ENCODE measurements around the gene PTPRN2.
"Not testable (repeated sequence)": the region's sequence is repeated elsewhere in the genome, so short reads cannot be mapped to it uniquely, and the experiment has no call there.

PTPRN2 gene

DNA sequence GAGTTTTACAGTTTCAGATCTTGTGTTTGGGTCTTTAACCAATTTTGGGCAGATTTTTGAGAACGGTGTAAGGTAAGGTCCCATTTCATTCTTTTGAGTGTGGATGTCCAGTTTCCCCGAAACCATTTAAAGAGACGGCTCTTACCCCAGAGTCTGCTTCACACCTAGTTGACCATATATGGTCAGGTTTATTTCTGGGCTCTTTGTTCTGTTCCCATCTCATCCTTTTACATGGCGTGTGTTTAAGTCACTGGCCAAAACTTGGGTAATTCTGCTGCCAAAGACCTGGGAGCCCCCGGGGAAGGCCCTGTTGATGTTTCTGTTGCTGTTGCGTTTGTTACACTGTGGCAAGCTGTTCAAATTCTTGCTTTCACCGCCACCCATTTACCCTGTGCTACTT lies 120.1 kb downstream of the PTPRN2 start:
- Histone ChIP-seq H3K9ac (ENCODE audit: low read length) (no peak overlapping the region), H3K27me3 (ENCODE audit: control insufficient read depth, insufficient read depth, low read length) (no peaks in the 10 kb centered on the region), H3K4me3 (ENCODE audit: low read length) (no peak overlapping the region), H3K4me1 (ENCODE audit: control insufficient read depth, insufficient read depth, low read length) (no peaks in the 10 kb centered on the region), H3K27ac (ENCODE audit: low read depth, low read length) (no peak overlapping the region), H3K36me3 (ENCODE audit: control insufficient read depth, insufficient read depth, low read length) (no peaks in the 10 kb centered on the region)

DNA sequence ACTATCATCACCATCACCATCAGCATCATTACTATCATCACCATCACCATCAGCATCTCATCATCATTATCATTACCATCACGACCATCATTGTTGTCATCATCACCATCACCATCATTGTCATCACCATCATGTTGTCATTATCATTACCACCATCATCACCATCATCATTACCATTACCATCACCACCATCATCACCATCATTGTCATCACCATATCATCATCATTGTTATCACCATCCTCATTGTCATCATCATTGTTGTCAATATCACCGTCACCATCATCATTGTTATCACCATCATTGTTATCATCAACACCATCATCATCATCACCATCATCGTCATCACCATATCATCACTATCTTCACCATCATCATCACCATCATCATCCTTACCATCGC lies 124.3 kb downstream of the PTPRN2 start:
- H3K4me1 ChIP-seq (ENCODE audit: control insufficient read depth, insufficient read depth, low read length) = no peaks in the 10 kb centered on the region
- no peak overlapping the region for H3K27ac ChIP-seq (ENCODE audit: low read depth, low read length)
- H3K36me3 ChIP-seq (ENCODE audit: control insufficient read depth, insufficient read depth, low read length) = no peaks in the 10 kb centered on the region
- H3K4me3 ChIP-seq (ENCODE audit: low read length) = no peak overlapping the region
- no peaks in the 10 kb centered on the region for H3K27me3 ChIP-seq (ENCODE audit: control insufficient read depth, insufficient read depth, low read length)
- H3K9ac ChIP-seq (ENCODE audit: low read length) = no peak overlapping the region

DNA sequence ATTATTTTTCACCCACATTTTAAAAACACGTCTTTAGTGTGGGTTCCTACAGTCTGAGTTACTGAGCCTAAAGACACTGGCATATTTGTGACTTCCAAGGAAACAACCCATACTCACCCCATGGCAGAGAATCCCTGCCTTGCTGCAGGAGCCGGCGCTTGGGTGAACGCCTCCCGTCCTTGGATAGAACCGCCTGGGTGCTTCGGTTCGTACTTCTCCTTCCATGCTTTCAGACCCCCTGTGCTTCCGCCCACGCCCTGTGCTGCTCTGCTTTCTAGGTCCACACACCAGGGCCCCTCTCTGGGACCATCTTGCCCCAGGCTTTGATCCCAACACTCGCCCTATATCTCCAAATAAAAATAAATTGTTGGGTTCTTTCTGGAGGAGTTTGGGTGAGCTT lies 125.8 kb downstream of the PTPRN2 start:
- no peaks in the 10 kb centered on the region for H3K36me3 ChIP-seq (ENCODE audit: control insufficient read depth, insufficient read depth, low read length)
- no peak overlapping the region for H3K9ac ChIP-seq (ENCODE audit: low read length)
- no peak overlapping the region for H3K4me3 ChIP-seq (ENCODE audit: low read length)
- H3K4me1 ChIP-seq (ENCODE audit: control insufficient read depth, insufficient read depth, low read length) = no peaks in the 10 kb centered on the region
- no peak overlapping the region for H3K27ac ChIP-seq (ENCODE audit: low read depth, low read length)
- no peaks in the 10 kb centered on the region for H3K27me3 ChIP-seq (ENCODE audit: control insufficient read depth, insufficient read depth, low read length)

DNA sequence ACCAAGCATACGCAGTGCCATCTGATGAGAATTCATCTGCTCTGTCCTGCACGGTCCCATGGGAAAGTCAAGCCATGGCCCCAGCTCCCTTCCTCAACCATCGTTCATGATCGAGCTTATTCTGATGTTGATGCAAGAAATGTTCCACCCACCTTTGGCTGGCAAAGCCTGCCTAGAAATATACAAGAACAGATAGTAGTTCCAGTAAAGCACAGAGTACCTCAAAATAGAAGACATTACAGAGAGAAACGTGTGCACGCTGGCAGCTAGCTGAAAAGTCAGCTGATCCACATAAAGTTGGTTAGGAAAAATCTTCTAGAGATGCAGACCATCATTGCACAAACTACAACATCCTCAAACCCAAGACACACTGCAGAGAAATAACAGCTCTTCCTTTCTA lies 127.0 kb downstream of the PTPRN2 start:
- Histone ChIP-seq H3K4me1 (ENCODE audit: control insufficient read depth, insufficient read depth, low read length) (no peaks in the 10 kb centered on the region), H3K27ac (ENCODE audit: low read depth, low read length) (no peak overlapping the region), H3K36me3 (ENCODE audit: control insufficient read depth, insufficient read depth, low read length) (no peaks in the 10 kb centered on the region), H3K9ac (ENCODE audit: low read length) (no peak overlapping the region), H3K27me3 (ENCODE audit: control insufficient read depth, insufficient read depth, low read length) (no peaks in the 10 kb centered on the region), H3K4me3 (ENCODE audit: low read length) (no peak overlapping the region)

DNA sequence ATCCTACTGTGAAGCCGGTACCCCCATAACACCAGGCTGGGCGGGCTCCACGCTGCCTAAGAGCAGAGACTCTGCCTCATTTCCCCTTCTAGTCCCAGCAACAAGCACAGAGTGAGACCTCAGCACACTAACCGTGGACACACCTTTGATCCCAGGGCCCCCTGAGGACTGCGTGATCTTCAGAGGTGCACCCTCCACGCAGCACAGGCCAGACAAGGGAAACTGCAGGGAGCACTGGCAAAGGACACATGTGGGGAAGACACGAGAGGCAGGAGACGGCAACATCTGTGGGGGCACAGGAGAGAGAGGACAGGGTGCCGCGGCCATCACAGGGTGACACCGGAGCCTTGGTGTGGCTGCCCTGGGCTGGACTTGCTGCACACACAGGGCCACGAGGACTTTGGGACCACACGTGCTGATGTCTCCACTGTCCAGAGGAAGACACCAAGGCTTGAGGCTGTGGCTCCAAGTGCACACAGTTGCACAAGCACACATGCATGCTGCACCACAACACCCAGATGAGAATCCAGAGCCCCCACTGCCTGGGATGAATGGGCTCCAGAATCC lies 128.8 kb downstream of the PTPRN2 start:
- Histone ChIP-seq H3K27ac (ENCODE audit: low read depth, low read length) (no peak overlapping the region), H3K36me3 (ENCODE audit: control insufficient read depth, insufficient read depth, low read length) (no peaks in the 10 kb centered on the region), H3K27me3 (ENCODE audit: control insufficient read depth, insufficient read depth, low read length) (no peaks in the 10 kb centered on the region), H3K4me3 (ENCODE audit: low read length) (no peak overlapping the region), H3K4me1 (ENCODE audit: control insufficient read depth, insufficient read depth, low read length) (no peaks in the 10 kb centered on the region), H3K9ac (ENCODE audit: low read length) (no peak overlapping the region)

DNA sequence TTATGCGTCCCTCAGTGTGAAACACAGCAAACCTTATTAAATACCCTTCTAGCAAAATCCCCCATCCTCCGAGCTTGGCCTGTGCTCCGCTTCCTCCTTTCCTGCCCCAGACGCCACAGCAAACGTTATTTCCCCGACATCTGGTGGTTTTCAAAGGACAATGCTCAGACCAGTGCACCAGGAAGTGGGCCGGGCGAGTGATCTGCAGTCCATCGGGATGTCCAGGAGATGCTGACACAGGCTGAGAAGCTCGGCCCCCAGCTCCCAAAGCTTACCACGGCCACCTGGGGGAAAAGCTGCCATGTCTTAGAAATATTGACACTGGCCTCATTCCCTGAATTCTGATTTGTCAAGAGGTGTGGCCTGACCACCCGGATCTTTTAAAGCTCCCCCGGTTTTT lies 129.5 kb downstream of the PTPRN2 start:
- no peak overlapping the region for H3K27ac ChIP-seq (ENCODE audit: low read depth, low read length)
- no peaks in the 10 kb centered on the region for H3K36me3 ChIP-seq (ENCODE audit: control insufficient read depth, insufficient read depth, low read length)
- no peaks in the 10 kb centered on the region for H3K4me1 ChIP-seq (ENCODE audit: control insufficient read depth, insufficient read depth, low read length)

DNA sequence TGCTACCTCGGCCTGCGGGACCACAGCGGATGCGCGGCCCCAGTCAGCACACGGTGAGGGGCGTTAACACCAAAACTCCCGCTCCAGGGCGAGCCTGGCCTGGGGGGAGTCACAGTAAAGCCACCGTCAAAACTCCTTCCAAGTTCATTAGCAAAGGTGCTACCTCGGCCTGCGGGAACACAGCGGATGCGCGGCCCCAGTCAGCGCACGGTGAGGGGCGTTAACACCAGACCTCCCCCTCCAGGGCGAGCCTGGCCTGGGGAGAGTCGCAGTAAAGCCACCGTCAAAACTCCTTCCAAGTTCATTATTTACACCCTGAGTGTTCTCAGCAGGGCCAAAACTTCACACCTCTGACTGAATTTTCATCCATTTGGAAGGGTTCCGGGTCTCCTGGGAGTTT lies 130.0 kb downstream of the PTPRN2 start:
- not testable (repeated sequence) for H3K27ac ChIP-seq (ENCODE audit: low read depth, low read length); H3K4me1 ChIP-seq (ENCODE audit: control insufficient read depth, insufficient read depth, low read length); H3K4me3 ChIP-seq (ENCODE audit: low read length); H3K27me3 ChIP-seq (ENCODE audit: control insufficient read depth, insufficient read depth, low read length); H3K9ac ChIP-seq (ENCODE audit: low read length); H3K36me3 ChIP-seq (ENCODE audit: control insufficient read depth, insufficient read depth, low read length)

More for the DNA sequence above, 129.5 kb downstream of the PTPRN2 start:
- H3K9ac ChIP-seq (ENCODE audit: low read length) = no peak overlapping the region
- H3K27me3 ChIP-seq (ENCODE audit: control insufficient read depth, insufficient read depth, low read length) = no peaks in the 10 kb centered on the region
- H3K4me3 ChIP-seq (ENCODE audit: low read length) = no peak overlapping the region

DNA sequence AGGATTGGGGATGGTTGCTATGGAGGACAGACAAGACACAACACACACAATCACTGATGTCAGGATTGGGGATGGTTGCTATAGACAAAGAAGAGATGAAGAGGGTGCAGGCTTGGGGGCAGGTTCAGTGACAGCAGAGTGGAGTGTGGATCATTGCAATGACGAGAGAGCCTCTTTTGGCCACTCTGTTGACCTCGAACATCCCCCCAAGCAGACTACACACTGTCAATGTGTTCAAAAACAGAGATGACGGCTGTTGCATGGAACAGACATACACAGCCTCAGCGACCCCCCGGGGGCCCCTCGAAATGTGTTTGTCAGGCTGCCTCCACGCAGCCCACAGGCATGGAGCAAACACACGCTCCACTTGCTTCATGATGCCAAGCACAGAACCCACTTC lies 133.0 kb downstream of the PTPRN2 start:
- H3K4me3 ChIP-seq (ENCODE audit: low read length) = no peak overlapping the region
- H3K4me1 ChIP-seq (ENCODE audit: control insufficient read depth, insufficient read depth, low read length) = no peaks in the 10 kb centered on the region
- no peaks in the 10 kb centered on the region for H3K36me3 ChIP-seq (ENCODE audit: control insufficient read depth, insufficient read depth, low read length)
- no peak overlapping the region for H3K27ac ChIP-seq (ENCODE audit: low read depth, low read length)
- no peak overlapping the region for H3K9ac ChIP-seq (ENCODE audit: low read length)
- no peaks in the 10 kb centered on the region for H3K27me3 ChIP-seq (ENCODE audit: control insufficient read depth, insufficient read depth, low read length)

DNA sequence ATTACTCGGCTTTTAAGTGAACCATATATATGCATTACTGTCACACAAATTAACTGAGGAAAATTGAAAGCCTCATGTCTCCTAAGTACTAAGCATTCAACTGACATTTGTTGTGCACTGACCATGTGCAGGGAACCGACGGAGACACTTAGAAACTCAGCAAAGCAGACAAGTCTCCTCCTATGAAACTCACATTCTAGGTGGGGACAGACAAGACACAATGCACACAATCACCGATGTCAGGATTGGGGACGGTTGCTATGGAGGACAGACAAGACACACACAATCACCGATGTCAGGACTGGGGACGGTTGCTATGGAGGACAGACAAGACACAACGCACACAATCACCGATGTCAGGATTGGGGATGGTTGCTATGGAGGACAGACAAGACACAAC lies 134.0 kb downstream of the PTPRN2 start:
- no peaks in the 10 kb centered on the region for H3K36me3 ChIP-seq (ENCODE audit: control insufficient read depth, insufficient read depth, low read length)
- H3K27ac ChIP-seq (ENCODE audit: low read depth, low read length) = no peak overlapping the region
- H3K27me3 ChIP-seq (ENCODE audit: control insufficient read depth, insufficient read depth, low read length) = no peaks in the 10 kb centered on the region

DNA sequence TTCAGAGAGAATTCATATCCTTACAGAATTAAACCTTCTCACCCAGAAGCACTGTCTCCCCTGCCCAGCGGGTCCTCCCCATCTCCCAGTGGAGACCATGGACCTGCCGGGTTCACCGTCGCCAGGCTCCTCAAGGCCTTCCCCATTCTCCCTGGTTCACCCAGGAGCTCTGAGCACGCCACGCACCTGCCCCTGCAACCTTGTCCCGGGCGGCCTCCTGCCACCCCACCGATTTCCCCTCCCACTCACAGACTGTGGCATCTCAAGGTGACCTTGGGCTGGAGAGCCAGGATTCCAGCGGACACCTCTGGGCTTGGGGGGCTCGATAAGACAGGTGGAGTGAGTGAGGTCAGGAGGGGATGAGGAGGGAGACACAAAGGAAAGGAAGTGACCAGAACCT lies 135.3 kb downstream of the PTPRN2 start:
- Histone ChIP-seq H3K27me3 (ENCODE audit: control insufficient read depth, insufficient read depth, low read length) (no peaks in the 10 kb centered on the region), H3K4me1 (ENCODE audit: control insufficient read depth, insufficient read depth, low read length) (no peaks in the 10 kb centered on the region), H3K36me3 (ENCODE audit: control insufficient read depth, insufficient read depth, low read length) (no peaks in the 10 kb centered on the region), H3K9ac (ENCODE audit: low read length) (no peak overlapping the region), H3K27ac (ENCODE audit: low read depth, low read length) (no peak overlapping the region), H3K4me3 (ENCODE audit: low read length) (no peak overlapping the region)

More for the DNA sequence above, 134.0 kb downstream of the PTPRN2 start:
- no peak overlapping the region for H3K9ac ChIP-seq (ENCODE audit: low read length)
- H3K4me3 ChIP-seq (ENCODE audit: low read length) = no peak overlapping the region
- H3K4me1 ChIP-seq (ENCODE audit: control insufficient read depth, insufficient read depth, low read length) = no peaks in the 10 kb centered on the region

DNA sequence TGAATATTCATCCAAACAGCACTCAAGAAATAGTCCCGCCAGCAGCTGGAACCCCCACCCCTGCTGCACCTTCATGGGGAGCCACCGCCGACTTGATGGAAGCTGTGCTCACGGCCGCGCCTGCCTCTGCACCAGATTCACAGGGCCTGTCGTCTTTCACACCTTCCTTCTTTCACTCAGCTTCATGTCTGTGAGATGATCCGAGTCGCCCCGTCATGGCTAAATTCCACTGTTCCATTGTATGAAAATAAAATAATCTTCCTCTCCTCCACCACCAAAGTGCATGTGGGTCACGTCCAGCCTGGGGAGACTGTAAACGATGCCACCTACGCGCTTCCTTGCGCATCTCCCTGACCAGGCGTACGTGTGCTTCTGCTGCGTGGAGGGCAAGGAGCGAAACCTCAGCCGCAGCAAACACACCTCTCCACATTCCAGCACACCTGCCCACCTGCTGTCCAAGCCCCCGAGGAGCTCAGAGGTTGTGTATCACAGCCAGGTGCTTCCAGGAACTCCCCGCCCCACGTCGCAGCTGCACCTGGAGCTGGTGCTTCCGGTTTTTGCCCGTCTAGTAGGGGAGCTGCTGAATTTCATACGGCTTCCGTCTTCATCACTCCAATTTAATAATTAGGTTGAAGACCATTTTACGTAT lies 137.0 kb downstream of the PTPRN2 start:
- H3K9ac ChIP-seq (ENCODE audit: low read length) = no peak overlapping the region
- H3K36me3 ChIP-seq (ENCODE audit: control insufficient read depth, insufficient read depth, low read length) = no peaks in the 10 kb centered on the region
- H3K4me1 ChIP-seq (ENCODE audit: control insufficient read depth, insufficient read depth, low read length) = no peaks in the 10 kb centered on the region
- no peaks in the 10 kb centered on the region for H3K27me3 ChIP-seq (ENCODE audit: control insufficient read depth, insufficient read depth, low read length)
- no peak overlapping the region for H3K27ac ChIP-seq (ENCODE audit: low read depth, low read length)
- H3K4me3 ChIP-seq (ENCODE audit: low read length) = no peak overlapping the region

DNA sequence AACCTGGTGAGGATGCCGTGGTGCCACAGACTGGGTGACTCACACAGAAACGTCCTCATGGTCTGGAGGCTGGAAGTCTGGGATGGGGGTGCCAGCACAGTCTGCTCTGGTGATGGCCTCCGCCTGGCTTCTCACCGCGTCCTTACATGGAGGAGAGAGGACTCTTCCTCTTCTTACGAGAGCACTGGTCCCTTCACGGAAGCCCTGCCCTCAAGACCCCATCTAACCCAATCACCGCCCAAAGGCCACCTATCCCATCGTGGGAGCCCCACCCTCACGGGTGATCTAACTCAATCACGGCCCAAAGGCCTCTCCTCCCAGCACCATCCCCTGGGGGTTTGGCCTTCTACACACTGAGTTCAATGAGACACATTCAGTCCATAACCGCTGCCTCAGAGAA lies 137.7 kb downstream of the PTPRN2 start:
- Histone ChIP-seq H3K27ac (ENCODE audit: low read depth, low read length) (no peak overlapping the region), H3K9ac (ENCODE audit: low read length) (no peak overlapping the region), H3K27me3 (ENCODE audit: control insufficient read depth, insufficient read depth, low read length) (no peaks in the 10 kb centered on the region), H3K4me3 (ENCODE audit: low read length) (no peak overlapping the region), H3K4me1 (ENCODE audit: control insufficient read depth, insufficient read depth, low read length) (no peaks in the 10 kb centered on the region), H3K36me3 (ENCODE audit: control insufficient read depth, insufficient read depth, low read length) (no peaks in the 10 kb centered on the region)

DNA sequence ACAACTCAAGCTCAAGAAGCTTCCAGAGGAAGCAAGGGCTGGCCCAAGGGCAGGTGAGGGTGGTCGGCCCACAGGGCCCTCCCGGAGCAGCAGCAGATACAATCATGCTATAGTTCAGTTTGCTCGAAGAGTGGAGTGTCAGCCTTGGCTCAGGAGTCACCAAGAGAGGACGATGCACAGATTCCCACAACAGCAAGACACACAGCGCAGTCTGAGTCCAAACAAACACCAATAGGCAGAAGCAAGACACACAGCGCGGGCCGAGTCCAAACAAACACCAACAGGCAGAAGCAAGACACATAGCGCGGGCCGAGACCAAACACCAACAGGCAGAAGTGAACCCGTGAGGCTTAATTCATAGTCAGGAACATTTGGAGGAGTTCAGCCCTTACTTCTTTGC lies 138.4 kb downstream of the PTPRN2 start:
- Histone ChIP-seq H3K4me1 (ENCODE audit: control insufficient read depth, insufficient read depth, low read length) (no peaks in the 10 kb centered on the region), H3K27ac (ENCODE audit: low read depth, low read length) (no peak overlapping the region), H3K27me3 (ENCODE audit: control insufficient read depth, insufficient read depth, low read length) (no peaks in the 10 kb centered on the region), H3K36me3 (ENCODE audit: control insufficient read depth, insufficient read depth, low read length) (no peaks in the 10 kb centered on the region), H3K4me3 (ENCODE audit: low read length) (no peak overlapping the region), H3K9ac (ENCODE audit: low read length) (no peak overlapping the region)
